Measurements from ENCODE around the gene SPATA7.

The SPATA7 gene

GRCh38 chr14:88477513-88478250 is 92.2 kb downstream of the SPATA7 start:
- no peak for TF ChIP-seq CTCF (IDR thresholded peaks at IDR 0.05; ENCODE audit: control insufficient read depth, insufficient read depth, low read depth, low read length, missing control alignments)
- H3K4me3 ChIP-seq (ENCODE audit: control insufficient read depth, low read depth, low read length): no peak overlapping the region
- no peak for DNase-seq (ENCODE audit: low read depth)

GRCh38 chr14:88478931-88479330 is 93.5 kb downstream of the SPATA7 start:
- DNase-seq (ENCODE audit: low read depth): no peak
- no peak for TF ChIP-seq CTCF (IDR thresholded peaks at IDR 0.05; ENCODE audit: control insufficient read depth, insufficient read depth, low read depth, low read length, missing control alignments)
- no peak overlapping the region for H3K4me3 ChIP-seq (ENCODE audit: control insufficient read depth, low read depth, low read length)

DNA sequence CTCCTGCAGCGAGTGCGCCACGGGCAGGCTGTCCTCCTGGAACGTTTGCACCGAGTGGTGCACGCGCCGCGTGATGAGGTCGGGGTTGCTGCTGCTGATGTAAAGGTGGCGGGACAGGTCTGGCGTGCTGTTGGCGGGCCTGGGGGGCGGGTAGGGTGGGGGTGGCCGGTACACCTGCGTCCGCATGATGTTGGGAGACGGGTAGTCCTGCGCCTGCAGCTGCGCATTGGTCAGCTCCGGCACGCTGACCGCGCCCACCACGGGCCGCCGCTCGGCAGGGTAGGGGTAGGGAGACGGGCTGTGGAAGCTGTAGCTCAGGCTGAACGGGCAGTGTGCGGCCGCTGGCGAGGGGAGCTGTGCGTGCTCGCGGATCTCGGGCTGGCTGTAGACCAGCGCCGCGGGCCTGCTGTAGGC is 94.1 kb downstream of the SPATA7 start:
- H3K4me3 ChIP-seq (ENCODE audit: control insufficient read depth, low read depth, low read length): no peak overlapping the region
- no peak for DNase-seq (ENCODE audit: low read depth)
- no peak for TF ChIP-seq CTCF (IDR thresholded peaks at IDR 0.05; ENCODE audit: control insufficient read depth, insufficient read depth, low read depth, low read length, missing control alignments)

- no peak for DNase-seq (ENCODE audit: low read depth)
- H3K4me3 ChIP-seq (ENCODE audit: control insufficient read depth, low read depth, low read length): no peak overlapping the region
- TF ChIP-seq CTCF (IDR thresholded peaks at IDR 0.05; ENCODE audit: control insufficient read depth, insufficient read depth, low read depth, low read length, missing control alignments): no peak
Measured at GRCh38 chr14:88481059-88481458, 95.6 kb downstream of the SPATA7 start.

DNA sequence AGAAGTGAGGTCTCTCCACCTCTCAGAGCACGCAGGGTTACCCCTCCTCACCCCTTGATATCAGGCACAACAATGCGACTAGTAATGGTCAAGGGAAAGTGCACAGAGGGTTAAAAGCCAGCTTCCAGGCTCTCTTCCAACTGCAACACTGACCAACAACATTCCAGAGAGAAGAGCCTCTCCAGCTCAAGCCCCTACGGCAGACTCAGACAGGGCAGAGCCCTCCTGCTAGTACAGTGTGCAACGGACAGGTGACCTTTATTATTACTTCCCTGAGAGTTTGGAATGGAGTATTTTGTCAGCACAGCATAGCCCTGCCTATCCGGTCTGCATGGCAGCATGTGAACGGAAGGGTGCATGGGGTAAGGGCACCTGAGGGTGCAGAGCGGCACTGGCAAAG is 96.3 kb downstream of the SPATA7 start:
- no peak for DNase-seq (ENCODE audit: low read depth)
- H3K4me3 ChIP-seq (ENCODE audit: control insufficient read depth, low read depth, low read length): no peak overlapping the region
- TF ChIP-seq CTCF (IDR thresholded peaks at IDR 0.05; ENCODE audit: control insufficient read depth, insufficient read depth, low read depth, low read length, missing control alignments): no peak

- no peak for TF ChIP-seq CTCF (IDR thresholded peaks at IDR 0.05; ENCODE audit: control insufficient read depth, insufficient read depth, low read depth, low read length, missing control alignments)
- DNase-seq (ENCODE audit: low read depth): no peak
- H3K4me3 ChIP-seq (ENCODE audit: control insufficient read depth, low read depth, low read length): no peak overlapping the region
Measured at GRCh38 chr14:88482524-88482923, 97.1 kb downstream of the SPATA7 start.

All from AG09309 (cell line).